ENCODE measurements around the gene TUBA3C.

TUBA3C gene

DNA sequence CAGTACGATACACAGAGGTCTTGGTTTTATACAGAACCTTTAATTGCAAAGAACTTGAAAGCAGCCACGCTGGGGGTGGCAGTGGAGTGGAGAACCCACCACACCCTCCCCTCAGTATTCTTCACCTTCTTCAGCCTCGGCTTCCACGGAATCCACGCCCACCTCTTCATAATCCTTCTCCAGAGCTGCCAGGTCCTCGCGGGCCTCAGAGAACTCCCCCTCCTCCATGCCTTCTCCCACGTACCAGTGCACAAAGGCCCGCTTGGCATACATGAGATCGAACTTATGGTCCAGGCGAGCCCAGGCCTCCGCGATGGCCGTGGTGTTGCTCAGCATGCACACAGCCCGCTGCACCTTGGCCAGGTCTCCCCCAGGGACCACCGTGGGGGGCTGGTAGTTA, 7.9 kb downstream of the TUBA3C start:
- H3K9me3 ChIP-seq (ENCODE audit: control insufficient read depth, insufficient read depth, low read depth, low read length): no peaks in the 10 kb centered on the region
- no peaks in the 10 kb centered on the region for H3K4me1 ChIP-seq (ENCODE audit: control insufficient read depth, insufficient read depth, low read length)
- H3K4me3 ChIP-seq (ENCODE audit: low read depth, low read length): no peak overlapping the region
- H3K27ac ChIP-seq (ENCODE audit: extremely low read depth, low read depth, low read length): no peak overlapping the region
- ChIA-PET POLR2A (no interaction called here), CTCF (no interaction called here)
- TF ChIP-seq SETDB1 (IDR thresholded peaks at IDR 0.05; ENCODE audit: insufficient read length, low read length) (no peak), ZNF501 (tag by site-specific recombination; IDR thresholded peaks at IDR 0.05) (no peak), BCL11A (tag by site-specific recombination; IDR thresholded peaks at IDR 0.05; ENCODE audit: low read depth) (no peak), ZNF660 (tag by site-specific recombination; IDR thresholded peaks at IDR 0.05) (no peak), ZNF133 (tag by site-specific recombination; IDR thresholded peaks at IDR 0.05) (no peak), ZNF146 (tag by site-specific recombination; IDR thresholded peaks at IDR 0.05) (no peak), ZNF621 (tag by site-specific recombination; IDR thresholded peaks at IDR 0.05) (no peak), GFI1B (tag by site-specific recombination; IDR thresholded peaks at IDR 0.05) (no peak), KLF16 (tag by site-specific recombination; IDR thresholded peaks at IDR 0.05) (no peak), ZFP37 (tag by site-specific recombination; IDR thresholded peaks at IDR 0.05) (no peak), ZNF274 (IDR thresholded peaks at IDR 0.05; ENCODE audit: low read length) (no peak), ZNF274 (tag by site-specific recombination; IDR thresholded peaks at IDR 0.05; ENCODE audit: borderline replicate concordance) (no peak), ZNF341 (tag by site-specific recombination; IDR thresholded peaks at IDR 0.05; ENCODE audit: low read depth) (no peak), ZNF548 (tag by site-specific recombination; IDR thresholded peaks at IDR 0.05) (no peak), ZBTB1 (tag by site-specific recombination; IDR thresholded peaks at IDR 0.05) (no peak), ZNF544 (tag by site-specific recombination; IDR thresholded peaks at IDR 0.05) (no peak)
- TF ChIP-seq, protein P1, sequence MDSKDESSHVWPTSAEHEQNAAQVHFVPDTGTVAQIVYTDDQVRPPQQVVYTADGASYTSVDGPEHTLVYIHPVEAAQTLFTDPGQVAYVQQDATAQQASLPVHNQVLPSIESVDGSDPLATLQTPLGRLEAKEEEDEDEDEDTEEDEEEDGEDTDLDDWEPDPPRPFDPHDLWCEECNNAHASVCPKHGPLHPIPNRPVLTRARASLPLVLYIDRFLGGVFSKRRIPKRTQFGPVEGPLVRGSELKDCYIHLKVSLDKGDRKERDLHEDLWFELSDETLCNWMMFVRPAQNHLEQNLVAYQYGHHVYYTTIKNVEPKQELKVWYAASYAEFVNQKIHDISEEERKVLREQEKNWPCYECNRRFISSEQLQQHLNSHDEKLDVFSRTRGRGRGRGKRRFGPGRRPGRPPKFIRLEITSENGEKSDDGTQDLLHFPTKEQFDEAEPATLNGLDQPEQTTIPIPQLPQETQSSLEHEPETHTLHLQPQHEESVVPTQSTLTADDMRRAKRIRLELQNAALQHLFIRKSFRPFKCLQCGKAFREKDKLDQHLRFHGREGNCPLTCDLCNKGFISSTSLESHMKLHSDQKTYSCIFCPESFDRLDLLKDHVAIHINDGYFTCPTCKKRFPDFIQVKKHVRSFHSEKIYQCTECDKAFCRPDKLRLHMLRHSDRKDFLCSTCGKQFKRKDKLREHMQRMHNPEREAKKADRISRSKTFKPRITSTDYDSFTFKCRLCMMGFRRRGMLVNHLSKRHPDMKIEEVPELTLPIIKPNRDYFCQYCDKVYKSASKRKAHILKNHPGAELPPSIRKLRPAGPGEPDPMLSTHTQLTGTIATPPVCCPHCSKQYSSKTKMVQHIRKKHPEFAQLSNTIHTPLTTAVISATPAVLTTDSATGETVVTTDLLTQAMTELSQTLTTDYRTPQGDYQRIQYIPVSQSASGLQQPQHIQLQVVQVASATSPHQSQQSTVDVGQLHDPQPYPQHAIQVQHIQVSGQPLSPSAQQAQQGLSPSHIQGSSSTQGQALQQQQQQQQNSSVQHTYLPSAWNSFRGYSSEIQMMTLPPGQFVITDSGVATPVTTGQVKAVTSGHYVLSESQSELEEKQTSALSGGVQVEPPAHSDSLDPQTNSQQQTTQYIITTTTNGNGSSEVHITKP (tag by site-specific recombination; IDR thresholded peaks at IDR 0.05): no peak
- TF ChIP-seq, protein P2, sequence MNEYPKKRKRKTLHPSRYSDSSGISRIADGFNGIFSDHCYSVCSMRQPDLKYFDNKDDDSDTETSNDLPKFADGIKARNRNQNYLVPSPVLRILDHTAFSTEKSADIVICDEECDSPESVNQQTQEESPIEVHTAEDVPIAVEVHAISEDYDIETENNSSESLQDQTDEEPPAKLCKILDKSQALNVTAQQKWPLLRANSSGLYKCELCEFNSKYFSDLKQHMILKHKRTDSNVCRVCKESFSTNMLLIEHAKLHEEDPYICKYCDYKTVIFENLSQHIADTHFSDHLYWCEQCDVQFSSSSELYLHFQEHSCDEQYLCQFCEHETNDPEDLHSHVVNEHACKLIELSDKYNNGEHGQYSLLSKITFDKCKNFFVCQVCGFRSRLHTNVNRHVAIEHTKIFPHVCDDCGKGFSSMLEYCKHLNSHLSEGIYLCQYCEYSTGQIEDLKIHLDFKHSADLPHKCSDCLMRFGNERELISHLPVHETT (tag by site-specific recombination; IDR thresholded peaks at IDR 0.05): no peak
- H3K36me3 ChIP-seq (ENCODE audit: control insufficient read depth in 2 of 2, insufficient read depth in 1 of 2, low read length in 2 of 2): no peaks in the 10 kb centered on the region

DNA sequence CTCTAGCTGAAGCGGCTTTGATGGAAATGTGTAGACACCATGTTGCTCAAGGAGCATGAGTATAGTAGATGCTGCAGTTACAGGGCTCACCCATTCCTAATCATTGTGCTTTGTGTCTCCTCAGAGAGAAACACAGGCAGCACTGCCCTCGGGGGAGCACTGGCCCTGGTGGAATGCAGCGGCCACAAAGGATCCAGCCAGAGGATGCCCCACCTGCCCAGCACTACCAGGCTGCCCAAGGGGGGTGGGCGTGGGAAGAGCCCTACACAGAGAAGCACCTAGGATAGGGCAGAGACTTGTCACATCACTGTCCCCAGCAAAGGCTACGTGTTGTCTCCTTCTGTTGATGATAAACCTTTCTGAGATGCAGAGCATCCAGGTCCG, 9.0 kb downstream of the TUBA3C start:
- ChIA-PET CTCF (no interaction called here), POLR2A (no interaction called here)
- Histone ChIP-seq H3K36me3 (ENCODE audit: control insufficient read depth in 2 of 2, insufficient read depth in 1 of 2, low read length in 2 of 2) (no peaks in the 10 kb centered on the region), H3K4me3 (ENCODE audit: low read depth, low read length) (no peak overlapping the region), H3K27ac (ENCODE audit: extremely low read depth, low read depth, low read length) (no peak overlapping the region), H3K4me1 (ENCODE audit: control insufficient read depth, insufficient read depth, low read length) (no peaks in the 10 kb centered on the region), H3K9me3 (ENCODE audit: control insufficient read depth, insufficient read depth, low read depth, low read length) (no peaks in the 10 kb centered on the region)
- TF ChIP-seq ZNF354C (tag by site-specific recombination; IDR thresholded peaks at IDR 0.05; ENCODE audit: borderline replicate concordance, low read depth) (no peak), ZNF266 (tag by site-specific recombination; IDR thresholded peaks at IDR 0.05; ENCODE audit: low read depth) (no peak), ZSCAN30 (tag by site-specific recombination; IDR thresholded peaks at IDR 0.05) (no peak), ZNF747 (tag by site-specific recombination; IDR thresholded peaks at IDR 0.05) (no peak), ZNF404 (tag by site-specific recombination; IDR thresholded peaks at IDR 0.05) (no peak), WT1 (tag by site-specific recombination; IDR thresholded peaks at IDR 0.05) (no peak), ZNF670 (tag by site-specific recombination; IDR thresholded peaks at IDR 0.05; ENCODE audit: low read depth) (no peak), ZNF140 (tag by site-specific recombination; IDR thresholded peaks at IDR 0.05) (no peak), ZNF335 (tag by site-specific recombination; conservative IDR thresholded peaks at IDR 0.05) (no peak), KLF16 (tag by site-specific recombination; IDR thresholded peaks at IDR 0.05) (no peak), ZNF132 (tag by site-specific recombination; IDR thresholded peaks at IDR 0.05; ENCODE audit: borderline replicate concordance) (no peak)
- TF ChIP-seq, protein P3, sequence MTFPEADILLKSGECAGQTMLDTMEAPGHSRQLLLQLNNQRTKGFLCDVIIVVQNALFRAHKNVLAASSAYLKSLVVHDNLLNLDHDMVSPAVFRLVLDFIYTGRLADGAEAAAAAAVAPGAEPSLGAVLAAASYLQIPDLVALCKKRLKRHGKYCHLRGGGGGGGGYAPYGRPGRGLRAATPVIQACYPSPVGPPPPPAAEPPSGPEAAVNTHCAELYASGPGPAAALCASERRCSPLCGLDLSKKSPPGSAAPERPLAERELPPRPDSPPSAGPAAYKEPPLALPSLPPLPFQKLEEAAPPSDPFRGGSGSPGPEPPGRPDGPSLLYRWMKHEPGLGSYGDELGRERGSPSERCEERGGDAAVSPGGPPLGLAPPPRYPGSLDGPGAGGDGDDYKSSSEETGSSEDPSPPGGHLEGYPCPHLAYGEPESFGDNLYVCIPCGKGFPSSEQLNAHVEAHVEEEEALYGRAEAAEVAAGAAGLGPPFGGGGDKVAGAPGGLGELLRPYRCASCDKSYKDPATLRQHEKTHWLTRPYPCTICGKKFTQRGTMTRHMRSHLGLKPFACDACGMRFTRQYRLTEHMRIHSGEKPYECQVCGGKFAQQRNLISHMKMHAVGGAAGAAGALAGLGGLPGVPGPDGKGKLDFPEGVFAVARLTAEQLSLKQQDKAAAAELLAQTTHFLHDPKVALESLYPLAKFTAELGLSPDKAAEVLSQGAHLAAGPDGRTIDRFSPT (tag by site-specific recombination; IDR thresholded peaks at IDR 0.05): no peak
- TF ChIP-seq, protein P4, sequence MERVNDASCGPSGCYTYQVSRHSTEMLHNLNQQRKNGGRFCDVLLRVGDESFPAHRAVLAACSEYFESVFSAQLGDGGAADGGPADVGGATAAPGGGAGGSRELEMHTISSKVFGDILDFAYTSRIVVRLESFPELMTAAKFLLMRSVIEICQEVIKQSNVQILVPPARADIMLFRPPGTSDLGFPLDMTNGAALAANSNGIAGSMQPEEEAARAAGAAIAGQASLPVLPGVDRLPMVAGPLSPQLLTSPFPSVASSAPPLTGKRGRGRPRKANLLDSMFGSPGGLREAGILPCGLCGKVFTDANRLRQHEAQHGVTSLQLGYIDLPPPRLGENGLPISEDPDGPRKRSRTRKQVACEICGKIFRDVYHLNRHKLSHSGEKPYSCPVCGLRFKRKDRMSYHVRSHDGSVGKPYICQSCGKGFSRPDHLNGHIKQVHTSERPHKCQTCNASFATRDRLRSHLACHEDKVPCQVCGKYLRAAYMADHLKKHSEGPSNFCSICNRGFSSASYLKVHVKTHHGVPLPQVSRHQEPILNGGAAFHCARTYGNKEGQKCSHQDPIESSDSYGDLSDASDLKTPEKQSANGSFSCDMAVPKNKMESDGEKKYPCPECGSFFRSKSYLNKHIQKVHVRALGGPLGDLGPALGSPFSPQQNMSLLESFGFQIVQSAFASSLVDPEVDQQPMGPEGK (tag by site-specific recombination; IDR thresholded peaks at IDR 0.05): no peak

Measured in HEK293 (cell line).